Stromal cell of bone marrow (primary cell): ENCODE measurements around the gene ADH6.
"Not testable (repeated sequence)": the region's sequence is repeated elsewhere in the genome, so short reads cannot be mapped to it uniquely, and the experiment has no call there.

Experiments used
- DNase-seq: peaks from one replicate; pipeline ENCODE4 v3.0.0-alpha.2; 2012; ENCODE audit warnings: low read depth

The ADH6 gene

DNA sequence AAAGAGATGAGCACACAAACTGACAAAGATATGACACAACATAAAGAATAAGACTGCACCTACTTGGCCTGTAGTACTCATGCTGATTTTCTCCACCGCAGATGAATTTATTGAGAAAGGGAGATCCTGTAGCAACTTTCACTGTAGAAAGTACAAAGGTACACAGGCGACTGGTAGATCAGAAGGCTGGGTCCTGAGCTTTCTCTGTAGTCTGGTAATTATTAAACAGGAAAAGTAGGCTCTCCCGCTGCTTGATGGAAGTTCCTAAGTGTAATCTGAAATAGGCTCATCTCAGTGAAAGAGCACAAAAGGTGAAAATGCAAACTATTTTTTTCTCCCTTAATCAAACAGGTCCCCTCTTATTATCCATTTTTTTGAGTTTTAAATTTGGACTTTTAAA, at the start of gene ADH6:
Gene ADH6, minus strand, starts transcription at position 175 of the 400 bp plus-strand sequence. Its CDS starts 94 bp downstream, at position 81.
- DNase-seq: no peak

DNA sequence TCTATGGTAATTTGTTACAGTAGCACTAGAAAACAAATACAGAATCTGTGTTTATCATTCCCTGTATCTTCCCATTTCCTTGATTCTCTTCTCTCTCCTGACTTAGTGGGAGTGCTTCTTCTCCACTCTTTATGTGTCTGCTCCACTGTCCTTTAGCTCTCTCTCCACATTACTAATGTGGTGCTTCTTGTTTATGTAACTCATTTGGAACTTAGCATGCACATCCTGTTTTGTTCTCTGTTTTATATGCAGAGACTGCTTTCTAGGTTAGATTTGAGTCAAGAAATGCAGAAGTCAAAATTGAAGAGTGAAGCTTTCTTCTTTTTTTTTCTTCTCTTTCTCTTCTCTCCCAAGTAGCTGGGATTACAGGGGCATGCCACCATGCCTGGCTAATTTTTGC, 45.9 kb upstream of the ADH6 start:
- DNase-seq: no peak

DNA sequence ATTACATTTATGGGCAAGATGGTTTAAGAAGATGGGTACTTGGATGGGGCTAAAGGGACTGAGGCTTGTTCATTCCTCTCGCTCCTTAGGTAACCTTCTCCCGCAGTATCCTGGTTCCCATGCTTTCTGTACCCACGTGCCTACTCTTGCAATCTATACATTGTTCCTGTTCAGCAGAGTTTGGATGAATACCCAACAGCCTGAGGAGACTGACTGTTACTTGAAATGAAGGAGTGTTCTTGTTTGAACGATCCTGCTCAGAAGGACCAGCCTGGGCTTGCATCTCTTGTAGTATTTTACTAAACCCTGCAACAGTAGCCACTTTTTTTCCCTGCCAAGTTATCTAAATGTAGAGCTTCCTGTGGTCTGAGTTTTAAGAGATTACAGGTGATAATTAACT, 33.7 kb upstream of the ADH6 start:
- no peak for DNase-seq

DNA sequence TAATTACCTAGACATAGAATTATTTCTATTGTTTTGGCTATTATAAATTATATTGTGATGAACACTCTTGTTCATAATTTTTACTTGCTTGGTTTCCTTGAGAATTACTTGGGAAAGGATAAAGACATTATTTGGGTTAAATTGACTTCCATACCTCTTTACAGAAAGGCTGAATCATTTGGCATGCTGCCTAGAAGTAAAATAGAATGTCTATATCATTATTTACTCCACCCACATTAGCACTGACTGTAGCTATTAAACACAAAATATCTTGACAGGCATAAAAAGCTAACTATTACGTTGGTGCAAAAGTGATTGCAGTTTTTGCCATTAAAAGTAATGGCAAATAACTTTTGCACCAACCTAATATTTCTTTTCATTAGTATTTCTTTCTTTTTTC, 29.7 kb upstream of the ADH6 start:
- DNase-seq: no peak

DNA sequence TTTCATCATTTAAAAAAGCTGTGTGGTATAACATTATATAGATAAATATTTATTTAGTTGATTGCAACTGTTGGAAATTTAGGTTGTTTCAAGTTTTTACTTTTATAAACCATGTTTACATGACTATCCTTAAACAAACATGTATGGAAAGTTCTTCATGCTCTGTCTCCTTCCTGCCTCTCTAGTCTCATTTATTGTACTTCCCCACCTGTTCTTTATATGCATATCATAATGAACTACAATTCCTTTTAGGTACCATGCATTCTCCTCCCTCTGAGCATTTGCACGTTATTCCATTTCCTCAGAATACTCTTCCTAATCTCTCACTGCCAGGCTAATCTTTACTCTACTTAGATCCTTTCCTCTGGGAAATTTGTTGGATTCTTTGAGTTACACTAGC, 16.9 kb upstream of the ADH6 start:
- DNase-seq: no peak

DNA sequence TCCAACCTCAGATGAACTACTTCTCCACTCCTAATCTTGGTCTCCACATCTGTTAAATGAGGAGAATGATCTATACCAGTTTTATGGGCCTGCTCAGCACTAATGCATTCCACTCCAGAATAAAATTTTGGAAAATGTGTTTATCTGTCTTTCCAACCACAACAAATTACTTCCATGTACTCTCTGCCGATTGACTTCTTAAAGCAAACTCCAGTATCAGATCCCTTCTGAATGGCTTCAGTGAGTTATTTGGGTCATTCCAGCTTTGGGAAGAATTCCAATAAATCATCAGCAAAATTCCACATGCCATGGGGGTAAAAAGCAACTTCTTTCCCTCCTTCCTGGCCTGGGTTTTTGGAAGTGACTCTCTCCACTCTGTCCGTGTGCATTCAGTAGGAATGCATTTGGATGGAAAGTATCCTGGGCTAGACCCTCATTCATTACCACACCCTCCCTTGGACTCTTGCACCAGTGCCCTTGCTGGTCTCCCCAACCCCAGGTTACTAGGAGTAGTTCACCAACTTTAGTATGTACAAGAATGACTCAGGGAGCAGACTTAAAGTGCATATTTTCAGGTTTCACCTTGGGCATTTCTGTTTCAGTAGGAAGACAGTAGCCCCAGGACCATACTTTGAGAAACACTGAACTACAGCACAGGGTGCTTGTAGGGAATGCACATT, 15.4 kb upstream of the ADH6 start:
- DNase-seq: no peak

DNA sequence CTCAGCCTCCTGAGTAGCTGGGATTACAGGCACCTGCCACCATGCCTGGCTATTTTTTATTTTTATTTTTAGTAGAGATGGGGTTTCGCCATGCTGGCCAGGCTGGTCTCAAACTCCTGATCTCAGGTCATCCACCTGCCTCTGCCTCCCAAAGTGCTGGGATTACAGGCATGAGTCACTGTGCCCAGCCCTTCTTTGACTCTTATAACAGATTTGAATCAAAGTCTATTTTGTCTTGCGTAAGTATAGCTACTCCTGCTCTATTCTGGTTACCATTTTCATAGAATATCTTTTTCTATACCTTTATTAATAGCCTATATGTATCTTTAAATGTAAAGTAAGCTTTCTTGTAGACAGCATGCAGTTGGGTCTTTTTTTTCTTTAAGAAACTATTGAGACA, 14.4 kb upstream of the ADH6 start:
- DNase-seq: not testable (repeated sequence)

DNA sequence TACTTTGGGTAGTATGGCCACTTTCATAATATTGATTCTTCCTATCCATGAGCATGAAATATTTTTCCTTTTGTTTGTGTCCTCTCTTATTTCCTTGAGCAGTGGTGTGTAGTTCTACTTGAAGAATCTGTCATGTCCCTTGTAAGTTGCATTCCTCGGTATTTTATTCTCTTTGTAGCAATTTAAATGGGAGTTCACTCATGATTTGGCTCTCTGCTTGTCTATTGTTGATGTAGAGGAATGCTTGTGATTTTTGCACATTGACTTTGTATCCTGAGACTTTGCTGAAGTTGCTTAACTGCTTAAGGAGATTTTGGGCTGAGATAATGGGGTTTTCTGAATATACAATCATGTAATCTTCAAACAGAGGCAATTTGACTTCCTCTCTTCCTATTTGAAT, 9.7 kb upstream of the ADH6 start:
- DNase-seq: not testable (repeated sequence)

DNA sequence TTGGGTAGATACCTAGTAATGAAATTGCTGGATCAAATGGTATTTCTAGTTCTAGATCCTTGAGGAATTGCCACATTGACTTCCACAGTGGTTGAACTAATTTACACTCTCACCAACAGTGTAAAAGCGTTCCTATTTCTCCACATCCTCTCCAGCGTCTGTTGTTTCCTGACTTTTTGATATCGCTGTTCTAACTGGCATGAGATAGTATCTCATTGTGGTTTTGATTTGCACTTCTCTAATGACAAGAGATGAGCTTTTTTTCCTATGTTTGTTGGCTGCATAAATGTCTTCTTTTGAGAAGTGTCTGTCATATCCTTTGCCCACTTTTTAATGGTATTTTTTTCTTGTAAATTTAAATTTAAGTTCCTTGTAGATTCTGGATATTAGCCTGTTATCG, 8.6 kb upstream of the ADH6 start:
- DNase-seq: not testable (repeated sequence)

DNA sequence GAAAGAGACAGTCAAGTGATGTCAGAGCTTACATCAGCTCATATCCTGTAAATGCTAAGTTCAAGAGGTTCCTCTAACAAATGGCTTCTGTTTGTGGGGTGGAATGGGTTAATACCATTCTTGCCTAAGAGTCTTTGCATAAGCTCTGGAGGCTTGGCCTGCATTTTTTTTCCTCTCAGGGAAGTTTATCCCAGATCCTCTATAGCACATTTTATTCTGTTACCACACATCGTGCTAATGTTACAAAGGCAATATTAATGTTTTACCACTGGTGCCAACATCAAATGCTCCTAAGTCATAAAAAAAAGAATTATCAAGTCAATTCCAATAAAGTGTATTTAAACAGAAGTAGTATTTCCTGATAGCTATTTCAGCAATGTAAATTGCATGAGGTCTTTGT, 2.9 kb upstream of the ADH6 start:
- no peak for DNase-seq

DNA sequence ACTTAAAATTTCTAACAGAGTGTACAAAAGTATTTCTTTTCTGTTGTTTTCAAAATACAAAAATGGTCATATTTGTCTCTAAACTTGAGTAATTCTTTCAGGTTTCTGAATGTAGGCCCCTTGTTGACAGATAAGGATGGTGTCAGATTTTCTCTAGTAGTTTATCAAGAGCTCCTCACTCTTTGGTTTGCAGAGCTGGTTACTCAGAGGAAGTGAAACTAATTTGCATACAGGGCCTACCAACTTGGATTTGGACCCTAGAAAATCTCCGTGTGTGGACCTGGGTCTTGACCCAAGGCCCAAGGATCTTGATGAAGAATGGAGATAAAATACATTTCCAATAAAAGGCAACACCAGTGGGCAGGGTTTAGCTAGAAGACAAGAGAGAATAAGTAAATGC, 433 bp upstream of the ADH6 start:
- no peak for DNase-seq

DNA sequence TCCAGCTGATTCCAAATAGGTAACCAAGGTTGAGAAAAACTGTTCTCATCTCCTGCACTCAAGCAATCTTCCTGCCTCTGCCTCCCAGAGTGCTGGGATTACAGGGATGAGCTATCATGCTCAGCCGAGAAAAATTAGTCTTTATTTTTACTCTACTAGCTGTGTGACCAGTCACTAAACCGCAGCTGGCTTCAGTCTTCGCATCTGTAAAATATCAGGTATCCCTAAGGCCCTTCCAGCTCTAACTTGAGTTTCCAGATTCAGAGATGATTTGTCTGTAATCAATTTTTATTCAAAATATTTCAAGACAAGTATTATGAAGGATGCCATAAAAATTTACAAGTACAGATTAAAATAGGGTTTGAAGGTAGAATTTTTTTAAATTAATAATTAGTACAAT, 3.5 kb downstream of the ADH6 start:
- DNase-seq: no peak

DNA sequence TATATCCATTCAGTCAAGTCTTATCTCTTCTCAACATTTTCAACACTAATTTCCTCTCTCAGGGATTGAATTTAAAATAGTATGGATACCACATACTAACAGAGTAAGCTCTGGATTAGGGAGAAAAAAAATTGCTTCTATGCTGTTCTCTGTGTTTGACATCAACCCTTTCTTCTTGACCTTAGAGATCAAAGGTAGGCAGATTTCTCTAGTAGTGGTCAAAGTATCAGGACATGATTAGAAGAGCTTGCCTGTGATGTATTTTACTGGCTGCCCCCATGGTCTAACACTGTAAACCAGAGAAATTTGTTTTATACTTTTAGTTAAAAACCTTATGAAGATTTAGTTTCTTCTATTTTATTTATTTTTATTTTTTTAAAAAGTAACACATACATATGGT, 8.3 kb downstream of the ADH6 start:
- no peak for DNase-seq

DNA sequence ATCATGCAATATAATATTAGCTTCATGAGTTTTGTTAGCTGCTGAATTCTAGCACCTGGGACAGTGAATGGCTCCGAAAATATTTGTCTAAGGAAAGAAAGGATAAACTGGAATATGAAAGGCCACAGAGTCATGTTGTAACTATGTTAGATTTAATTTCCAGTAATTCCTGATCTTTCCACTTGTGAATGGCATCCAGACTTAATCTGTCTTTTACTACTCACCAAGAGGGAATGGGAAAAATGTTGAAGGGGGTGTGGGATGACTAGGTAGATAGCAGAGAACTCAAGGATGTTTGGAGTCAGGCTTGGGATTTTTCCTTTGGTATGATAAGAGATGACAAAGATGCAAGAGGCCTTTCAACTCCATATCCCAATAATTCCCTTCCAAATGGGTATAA, 9.4 kb downstream of the ADH6 start:
- no peak for DNase-seq

DNA sequence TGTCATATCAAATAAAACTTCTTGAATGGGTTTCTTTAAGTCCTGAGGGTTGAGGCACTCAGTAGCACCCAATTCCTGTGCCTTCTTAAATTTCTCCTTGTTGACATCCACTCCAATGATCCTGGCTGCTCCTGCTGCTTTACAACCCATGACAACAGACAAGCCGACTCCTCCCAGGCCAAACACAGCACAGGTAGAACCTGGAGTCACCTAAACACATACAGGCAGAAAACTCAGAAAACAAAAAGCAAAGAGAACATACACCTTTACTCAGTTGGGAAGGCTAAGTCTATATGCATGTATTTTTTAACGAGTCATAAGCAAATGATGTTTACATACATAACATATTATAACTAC, 10.3 kb downstream of the ADH6 start:
- DNase-seq: no peak

DNA sequence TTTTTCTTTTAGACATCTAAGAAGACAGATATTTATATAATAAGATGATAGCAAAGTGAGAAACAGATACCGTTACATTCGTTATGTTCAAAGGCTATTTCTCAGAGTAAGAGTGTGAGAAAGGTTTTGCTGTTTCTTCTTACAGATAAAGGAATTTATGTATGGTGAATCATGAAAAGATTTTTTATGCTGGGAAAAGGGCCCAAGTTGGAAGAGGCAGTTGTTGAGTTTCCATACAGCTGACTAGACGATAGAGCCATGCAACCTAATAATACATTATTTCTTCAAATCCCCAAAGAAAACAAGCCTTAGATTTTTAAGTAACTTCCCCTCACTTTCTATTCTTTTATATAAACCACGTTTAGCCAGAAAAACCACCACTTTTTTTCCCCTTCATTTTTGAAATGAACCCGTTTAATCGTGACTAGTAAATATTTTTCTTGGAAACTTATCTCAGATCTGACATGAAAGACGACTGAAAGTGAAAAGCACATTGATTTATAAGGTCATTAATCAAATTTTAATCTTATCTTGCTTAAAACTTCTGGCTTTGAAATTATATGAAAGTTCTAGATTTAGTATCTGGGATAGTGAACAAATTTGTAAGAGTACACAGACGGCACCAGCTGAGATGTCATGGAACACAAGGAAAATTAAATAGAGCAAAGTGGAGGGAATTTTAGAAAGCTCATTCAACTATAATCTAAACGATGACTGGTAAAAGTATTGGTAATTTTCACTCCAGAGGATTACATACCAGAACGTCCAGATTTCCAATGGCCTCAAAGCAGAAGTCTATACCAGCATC, 10.9 kb downstream of the ADH6 start:
- DNase-seq: no peak

DNA sequence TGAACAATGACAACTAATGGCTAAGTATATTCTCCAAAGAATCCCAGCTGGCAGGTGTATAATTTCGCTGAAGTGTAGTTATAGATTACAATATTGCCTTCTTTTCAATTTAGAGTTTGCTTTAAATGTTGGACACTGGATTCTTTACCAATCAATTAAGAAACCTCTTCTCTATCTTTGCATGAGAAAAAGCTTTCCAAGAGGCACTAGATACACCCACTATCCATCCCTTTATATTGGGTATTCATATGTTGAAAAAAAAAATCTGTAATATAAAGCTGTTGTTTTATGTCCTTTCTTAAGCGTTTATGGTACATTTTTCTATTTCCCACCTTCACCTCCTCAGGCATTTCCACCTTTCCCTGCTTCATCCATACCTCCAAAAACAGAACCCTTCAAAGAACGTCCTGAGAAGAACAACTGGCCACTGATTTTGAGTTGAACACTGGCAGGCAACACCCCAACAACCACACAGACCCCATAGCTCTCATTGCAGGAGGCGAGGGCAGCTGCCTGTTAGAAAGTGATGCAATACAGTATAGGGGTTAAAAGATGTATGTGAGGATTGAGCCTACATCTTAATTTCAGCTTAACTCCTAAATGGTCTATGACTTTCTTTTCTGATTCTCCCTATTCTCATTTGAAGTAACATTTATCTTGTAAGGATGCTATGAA, 11.8 kb downstream of the ADH6 start:
- no peak for DNase-seq

DNA sequence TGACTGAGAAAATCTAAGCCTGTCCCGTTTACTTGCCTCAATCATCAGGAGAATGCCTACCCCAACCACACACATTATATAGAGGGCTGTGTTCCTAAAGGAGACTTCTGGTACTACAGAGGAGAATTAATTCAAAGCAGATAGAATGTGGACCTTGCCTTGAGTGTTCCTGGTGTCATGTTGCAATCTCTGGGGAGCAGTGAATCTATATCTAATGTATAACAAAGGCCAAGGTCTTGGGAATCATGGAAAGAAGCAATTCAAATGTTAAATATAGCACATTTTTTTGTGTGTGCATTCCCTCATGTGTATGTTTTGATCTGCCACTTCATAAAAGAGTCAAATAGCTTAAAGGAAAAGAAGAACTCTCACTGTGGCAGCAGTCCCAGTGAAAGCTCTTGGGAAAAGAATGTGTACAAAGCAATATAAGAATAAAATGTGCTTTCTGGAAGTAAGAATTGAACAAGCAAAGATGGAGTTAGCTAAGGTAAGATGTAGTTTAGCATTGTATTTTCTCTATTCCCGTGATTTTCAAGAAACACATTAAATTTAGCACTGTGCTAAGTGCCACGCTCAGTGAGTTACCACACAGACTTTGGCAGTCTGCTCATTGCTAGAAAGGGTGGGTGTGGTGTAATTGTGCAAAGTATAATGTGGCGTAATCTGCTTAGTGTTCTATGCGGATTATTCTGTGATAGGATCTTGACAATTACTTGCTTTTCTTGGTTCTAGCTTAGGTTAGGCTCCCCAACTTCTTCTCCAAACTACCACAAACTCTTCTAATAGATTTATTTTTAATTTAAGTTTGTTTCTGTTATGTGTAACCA, 13.7 kb downstream of the ADH6 start:
- DNase-seq: no peak

DNA sequence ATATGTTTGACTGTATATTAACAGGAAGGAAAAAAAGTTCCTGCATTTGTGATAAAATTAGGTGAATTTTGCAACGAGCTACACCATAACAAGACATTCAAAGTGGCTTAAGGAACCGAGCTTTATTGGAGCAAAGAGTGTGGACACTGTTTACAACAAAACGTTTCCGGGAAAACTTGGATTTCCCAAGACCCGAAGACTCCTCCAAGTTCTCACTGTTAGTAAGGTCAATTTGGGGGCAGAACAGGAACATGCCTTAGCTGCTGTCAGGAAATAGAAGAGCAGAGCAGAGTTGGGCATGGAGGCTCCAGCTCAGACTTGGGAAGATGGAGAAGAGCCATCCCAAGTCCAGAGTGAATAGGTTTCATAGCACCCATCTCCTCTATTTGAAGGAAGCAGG, 16.5 kb downstream of the ADH6 start:
- DNase-seq: peak; percentile 58

DNA sequence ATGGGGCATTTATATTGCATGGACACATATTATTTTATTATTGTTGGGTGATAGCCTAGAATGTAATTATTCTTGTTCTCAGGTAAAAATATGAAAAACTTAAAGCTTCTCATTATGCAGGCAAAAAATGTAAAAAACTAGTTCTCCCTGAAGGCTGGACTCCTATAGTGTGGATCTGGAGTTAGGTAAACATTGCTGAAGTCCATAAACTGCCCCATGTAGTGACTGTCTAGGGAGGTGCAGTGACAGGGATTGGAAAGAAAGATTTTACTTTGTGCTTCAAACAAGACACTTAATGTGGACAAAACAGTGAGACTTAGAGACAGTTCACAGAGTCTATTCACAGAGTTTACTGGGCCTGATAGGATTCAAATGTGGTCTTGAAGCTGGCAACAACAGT, 17.0 kb downstream of the ADH6 start:
- no peak for DNase-seq

DNA sequence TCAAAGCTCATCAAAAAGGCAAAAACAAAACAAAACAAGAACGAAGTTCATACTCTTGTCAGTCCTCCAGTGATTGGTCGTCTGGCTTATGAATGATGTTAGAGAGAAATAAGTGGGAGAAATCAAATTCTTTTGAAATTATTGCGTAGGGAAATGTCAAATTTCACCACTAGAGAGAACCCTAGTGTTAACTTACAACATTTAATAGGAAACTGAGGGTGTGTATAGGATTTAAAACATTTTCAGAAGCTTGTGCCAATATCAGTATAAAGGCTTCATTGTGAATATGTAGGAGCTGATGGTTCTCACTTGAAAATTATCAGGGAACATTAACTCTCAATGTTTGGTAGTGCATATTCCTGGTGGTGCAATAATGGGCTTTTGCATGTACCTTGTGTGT, 17.4 kb downstream of the ADH6 start:
- DNase-seq: peak; percentile 51

DNA sequence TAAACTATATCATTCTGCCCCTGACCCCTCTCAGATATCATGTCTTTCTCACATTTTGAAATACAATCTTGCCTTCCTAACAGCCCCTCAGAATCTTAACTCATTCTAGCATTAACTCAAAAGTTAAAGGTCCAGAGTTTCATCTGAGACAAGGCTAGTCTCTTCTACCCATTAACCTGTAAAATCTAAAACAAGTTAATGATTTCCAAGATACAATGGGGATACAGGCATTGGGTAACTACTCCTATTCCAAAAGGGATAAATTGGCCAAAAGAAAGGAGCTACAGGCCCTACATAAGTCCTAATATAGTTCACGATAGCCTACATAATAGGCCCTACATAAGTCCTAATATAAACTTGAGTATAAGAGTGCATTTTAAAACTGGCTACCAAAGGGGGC, 18.9 kb downstream of the ADH6 start:
- DNase-seq: no peak
